Stomach (tissue), 9 donors: ENCODE data around the gene STAT6. TPM values are rescaled to one million over a fixed set of nuclear protein-coding genes. Genes with fewer than 3 reads are reported as not detected.

ENCODE experiments used
- DNase-seq, 2 donors: peaks; one replicate each; pipeline versions ENCODE4 v3.0.0 to v3.0.0-alpha.2; 2013 to 2019
- H3K27ac ChIP-seq, 5 donors: fragments of 200-600 bp in 4 of 5; sonication (generic) in 4 of 5; one replicate each; pipeline ENCODE4 v1.5.1; 2013 to 2019; ENCODE audit warnings: mild to moderate bottlenecking in 1 of 5, moderate library complexity in 1 of 5
- H3K27me3 ChIP-seq, 3 donors: fragments of 200-600 bp; sonication (generic); one replicate each; pipeline ENCODE4 v1.5.1; 2017 to 2019; ENCODE audit warnings: mixed run types in 1 of 3
- H3K36me3 ChIP-seq, 4 donors: fragments of 200-600 bp; sonication (generic); 1 replicate in 3 of 4; 2 replicates in 1 of 4; pipeline ENCODE4 v1.5.1; 2016 to 2019
- H3K4me1 ChIP-seq, 4 donors: fragments of 200-600 bp; sonication (generic); one replicate each; pipeline ENCODE4 v1.5.1; 2016 to 2019
- H3K4me3 ChIP-seq, 4 donors: fragments of 200-600 bp; sonication (generic) in 3 of 4; one replicate each; pipeline ENCODE4 v1.5.1; 2016 to 2019; ENCODE audit warnings: mild to moderate bottlenecking in 1 of 4
- H3K9me3 ChIP-seq, 4 donors: fragments of 200-600 bp; sonication (generic); one replicate each; pipeline ENCODE4 v1.5.1; 2016 to 2019
- CTCF ChIP-seq, 7 experiments: fragments of 450-650 bp in 4 of 7; fragments of 200-600 bp in 3 of 7; sonication (generic) in 3 of 7; IDR thresholded peaks; one replicate each; pipeline ENCODE4 v1.5.1; 2016 to 2019; ENCODE audit warnings: antibody characterized with exemption in 7 of 7, control low read depth in 2 of 7, mild to moderate bottlenecking in 1 of 7
- EP300 ChIP-seq: sonication (generic); formaldehyde crosslinking; IDR thresholded peaks from one replicate; pipeline ENCODE4 v1.6.1; 2017; ENCODE audit warnings: antibody characterized with exemption
- POLR2A ChIP-seq, 4 donors: fragments of 450-650 bp; IDR thresholded peaks; one replicate each; pipeline ENCODE4 v1.6.1; 2016; ENCODE audit warnings: antibody characterized with exemption in 4 of 4, control low read depth in 2 of 4, mild to moderate bottlenecking in 1 of 4, moderate library complexity in 1 of 4
- POLR2AphosphoS5 ChIP-seq, 3 donors: sonication (generic); formaldehyde crosslinking; IDR thresholded peaks; one replicate each; pipeline ENCODE4 v1.6.1; 2016; ENCODE audit warnings: antibody characterized with exemption in 3 of 3
- WGBS, 5 donors: extraction: QIAGEN DNeasy Blood & Tissue Kit in 3 of 5; methylation state at CpG; one replicate each; pipeline versions ENCODE4 v1.1.5 to v1.1.7; 2013 to 2018; 5-methylcytosine and 5-hydroxymethylcytosine counted together
- intact Hi-C: fragments of 100-400 bp; cut with DNase I; formaldehyde crosslinking; loops from one replicate; pipeline ENCODE4 v1.15.1; 2023; ENCODE audit warnings: low total_unique reads
- polyA plus RNA-seq, 3 donors: library from polyadenylated mRNA; stranded (reverse); fragments of 200-250 nt; gene quantifications; one replicate each; pipeline ENCODE4 v1.2.3, GENCODE V29; 2013
- total RNA-seq, 5 donors: library from RNA; depleted of rRNA; stranded (reverse); fragments of >200 nt; gene quantifications; one replicate each; pipeline versions ENCODE4 v1.1.0 to v1.2.3, GENCODE V29; 2014 to 2016
- donor health status: healthy with polysubstance abuse.
- donor health status: Bipolar disorder and iron deficiency.
- donor health status: healthy.

STAT6 gene
- total and polyA plus RNA-seq, 8 donors = 81.9 to 477 (median 178) TPM

GRCh38 chr12:57148469-57149244 lies 37.5 kb upstream of the STAT6 start:
- WGBS, 5 donors = 43 to 80% (median 67%) methylated on average over 4 of the region's 4 CpGs
- Histone ChIP-seq H3K4me1 (peaks cover 77 to 89% (median 80%) of the 10 kb centered on the region in 4 donors), H3K4me3 (peak overlapping the region in 1 of 4 donors; percentile 8), H3K36me3 (peaks cover 18 to 43% (median 31%) of the 10 kb centered on the region in 4 donors), H3K27me3 (no peaks in the 10 kb centered on the region), H3K27ac (peak overlapping the region; percentile 54 to 88 (median 83)), H3K9me3 (no peaks in the 10 kb centered on the region)
- DNase-seq = peak; percentile 44 to 78
- TF ChIP-seq EP300 (no peak), POLR2AphosphoS5 (IDR thresholded peaks at IDR 0.05) (no peak), POLR2A (IDR thresholded peaks at IDR 0.05) (no peak), CTCF (IDR thresholded peaks at IDR 0.05) (no peak)
- intact Hi-C loops = no loop called here

- Histone ChIP-seq H3K4me1 (peaks cover 70 to 75% (median 73%) of the 10 kb centered on the region in 4 donors), H3K9me3 (no peaks in the 10 kb centered on the region), H3K27ac (peak within 1 kb of the TSS; percentile 56 to 88 (median 72)), H3K27me3 (no peaks in the 10 kb centered on the region), H3K4me3 (no peak within 1 kb of the TSS), H3K36me3 (peaks cover 23 to 57% (median 45%) of the 10 kb centered on the region in 4 donors)
- peak in 1 of 2 donors; percentile 85 for DNase-seq
- TF ChIP-seq POLR2AphosphoS5 (IDR thresholded peaks at IDR 0.05) (peak in 1 of 3 donors; percentile 30), CTCF (IDR thresholded peaks at IDR 0.05) (no peak)
- 35 to 51% (median 43%) methylated on average over 7 to 8 of the region's 8 CpGs for WGBS, 5 donors
- intact Hi-C loops = no loop called here
Measured at GRCh38 chr12:57146961-57147944, 36.1 kb upstream of the STAT6 start, which contains the start of gene LRP1-AS. LRP1-AS (minus strand) TSS chr12:57147619.

- WGBS, 5 donors = 48 to 61% (median 55%) methylated on average over 2 of the region's 2 CpGs
- no peak for DNase-seq
- Histone ChIP-seq H3K27ac (peak overlapping the region in 4 of 5 donors; percentile 69 to 88 (median 79)), H3K9me3 (no peaks in the 10 kb centered on the region), H3K4me1 (peaks cover 58 to 64% (median 61%) of the 10 kb centered on the region in 4 donors), H3K27me3 (no peaks in the 10 kb centered on the region), H3K36me3 (peaks cover 25 to 68% (median 56%) of the 10 kb centered on the region in 4 donors), H3K4me3 (no peak overlapping the region)
- intact Hi-C loops = no loop called here
- TF ChIP-seq EP300 (no peak), POLR2A (IDR thresholded peaks at IDR 0.05) (no peak), POLR2AphosphoS5 (IDR thresholded peaks at IDR 0.05) (no peak), CTCF (IDR thresholded peaks at IDR 0.05) (no peak)
Measured at GRCh38 chr12:57146092-57146491, 34.9 kb upstream of the STAT6 start.

DNA sequence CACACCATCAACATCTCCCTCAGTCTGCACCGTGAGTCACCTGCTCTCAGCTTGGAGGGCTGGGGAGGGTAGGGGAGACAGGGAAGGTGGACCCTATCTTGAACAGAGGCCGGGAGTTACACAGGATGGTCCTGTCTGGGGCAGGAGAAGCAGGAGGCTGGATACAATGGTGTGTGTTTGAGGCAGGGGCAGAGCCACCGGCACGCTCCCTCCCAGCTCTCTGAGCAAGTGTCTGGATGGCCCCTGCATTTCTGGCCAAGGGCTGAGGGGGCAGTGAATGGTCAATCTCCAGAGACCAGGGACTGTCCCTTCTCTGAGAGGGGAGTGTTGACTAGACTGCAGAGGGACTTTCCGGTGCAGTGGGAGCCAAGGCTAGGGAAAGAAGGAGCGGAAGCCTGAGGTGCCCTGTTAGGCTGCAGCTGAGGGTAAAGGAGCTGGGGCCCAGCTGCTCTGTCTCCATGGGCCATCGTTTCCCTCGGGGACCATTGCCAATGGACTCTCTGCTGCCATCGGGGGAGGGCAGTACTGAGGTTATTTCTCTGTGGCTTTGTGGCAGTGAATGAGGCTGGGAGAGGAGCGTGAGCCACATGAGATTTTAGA lies 34.4 kb upstream of the STAT6 start:
- Histone ChIP-seq H3K27me3 (no peaks in the 10 kb centered on the region), H3K4me1 (peaks cover 53 to 58% (median 56%) of the 10 kb centered on the region in 4 donors), H3K4me3 (no peak overlapping the region), H3K27ac (peak overlapping the region in 4 of 5 donors; percentile 33 to 88 (median 79)), H3K9me3 (no peaks in the 10 kb centered on the region), H3K36me3 (peaks cover 25 to 74% (median 62%) of the 10 kb centered on the region in 4 donors)
- WGBS, 5 donors = 64 to 73% (median 72%) methylated on average over 9 to 10 of the region's 10 CpGs
- TF ChIP-seq EP300 (no peak), POLR2A (IDR thresholded peaks at IDR 0.05) (no peak), POLR2AphosphoS5 (IDR thresholded peaks at IDR 0.05) (no peak), CTCF (IDR thresholded peaks at IDR 0.05) (no peak)
- intact Hi-C loops = no loop called here
- DNase-seq = no peak
